HCT116 (cell line): ENCODE results near the gene SERPIND1. TPM values are rescaled to one million over a fixed set of nuclear protein-coding genes. Genes with fewer than 3 reads are reported as not detected.

Source experiments
- ATAC-seq: fragments of 200-7000 bp; cut with Tn5 transposase; 2 replicates; pipeline ENCODE4 v1.9.1; 2020; ENCODE audit warnings: mild to moderate bottlenecking, moderate library complexity
- BruUV-seq: library from RNA; stranded (reverse); fragments of 400-500 nt; replicated peaks from 2 replicates; lab custom pipeline; 2021; lab: Mats Ljungman, UMichigan
- CTCF ChIA-PET: fragments of 300-600 bp; sonication (Branson Sonifier 250); formaldehyde crosslinking; loops from one replicate; lab custom pipeline; 2021; ENCODE audit warnings: antibody characterized with exemption; lab: Charles Lee
- POLR2A ChIA-PET: fragments of 300-600, 350-600 bp; sonication (Branson Sonifier 250); formaldehyde crosslinking; loops from one replicate; lab custom pipeline; 2021; ENCODE audit warnings: antibody characterized with exemption; lab: Charles Lee
- RAD21 ChIA-PET, 2 experiments: fragments of 300-600 bp; sonication (Branson Sonifier 250); formaldehyde crosslinking; loops; one replicate each; lab custom pipeline; 2023; ENCODE audit warnings: low total read pairs in 2 of 2; ENCODE audit not compliant: uncharacterized antibody in 2 of 2, unreplicated experiment in 2 of 2, low non-redundant PET in 1 of 2; lab: Charles Lee
- DNase-seq: peaks from one replicate; pipeline ENCODE4 v3.0.0-alpha.2; 2010; ENCODE audit warnings: low read depth, low spot score
- H2AFZ ChIP-seq: fragments of 200-600 bp; shearing (Covaris generic), sonication (generic); 2 replicates; pipeline ENCODE4 v1.6.1; 2017; ENCODE audit warnings: low read depth, mixed run types, mixed read lengths, antibody characterized with exemption, low read length; ENCODE audit not compliant: poor library complexity, severe bottlenecking
- H3K27ac ChIP-seq: 2 replicates; pipeline ENCODE4 v1.5.1; 2012; ENCODE audit warnings: low read depth, low read length
- H3K27me3 ChIP-seq: fragments of 200-600 bp; sonication (generic); 2 replicates; pipeline ENCODE4 v1.6.1; 2016; ENCODE audit warnings: mixed run types, low read length, mixed read lengths; ENCODE audit not compliant: insufficient read depth
- H3K36me3 ChIP-seq, 2 experiments: fragments of 200-500 bp in 1 of 2; fragments of 200-600 bp in 1 of 2; sonication (Bioruptor generic) in 1 of 2; sonication (generic) in 1 of 2; 2 replicates each; pipeline versions ENCODE4 v1.5.1 to v1.6.1; 2014 to 2016; ENCODE audit warnings: low read length in 2 of 2, inconsistent platforms in 1 of 2, mixed read lengths in 1 of 2, mixed run types in 1 of 2; ENCODE audit not compliant: insufficient read depth in 2 of 2, control insufficient read depth in 1 of 2
- H3K4me1 ChIP-seq, 2 experiments: fragments of 200-600 bp in 1 of 2; sonication (generic) in 1 of 2; 2 replicates each; pipeline versions ENCODE4 v1.5.1 to v1.6.1; 2012 to 2017; ENCODE audit warnings: low read length in 2 of 2, inconsistent platforms in 1 of 2, mild to moderate bottlenecking in 1 of 2, mixed read lengths in 1 of 2, mixed run types in 1 of 2, moderate library complexity in 1 of 2; ENCODE audit not compliant: insufficient read depth in 2 of 2, control insufficient read depth in 1 of 2
- H3K4me2 ChIP-seq: fragments of 200-600 bp; sonication (generic); 2 replicates; pipeline ENCODE4 v1.6.1; 2017; ENCODE audit warnings: mixed run types, low read length, mixed read lengths
- H3K4me3 ChIP-seq, 2 experiments: fragments of 200-600 bp in 1 of 2; sonication (generic) in 1 of 2; replicated peaks in 1 of 2; 2 replicates each; pipeline ENCODE4 v1.5.1; 2011 to 2016; ENCODE audit warnings: low read length in 2 of 2, control low read depth in 1 of 2, low read depth in 1 of 2, mild to moderate bottlenecking in 1 of 2, mixed read lengths in 1 of 2, mixed run types in 1 of 2
- H3K79me2 ChIP-seq: fragments of 200-600 bp; sonication (generic); 2 replicates; pipeline ENCODE4 v1.6.1; 2017; ENCODE audit warnings: mild to moderate bottlenecking, mixed run types, low read length, moderate library complexity, mixed read lengths; ENCODE audit not compliant: insufficient read depth
- H3K9ac ChIP-seq: fragments of 200-600 bp; sonication (generic); 2 replicates; pipeline ENCODE4 v1.6.1; 2016; ENCODE audit warnings: low read length, mixed read lengths
- H3K9me2 ChIP-seq: fragments of 200-600 bp; sonication (generic), shearing (Covaris generic); 2 replicates; pipeline ENCODE4 v1.6.1; 2017; ENCODE audit warnings: mixed run types, mild to moderate bottlenecking, moderate library complexity; ENCODE audit not compliant: insufficient read depth
- H3K9me3 ChIP-seq, 2 experiments: fragments of 200-500 bp in 1 of 2; fragments of 200-600 bp in 1 of 2; sonication (Bioruptor generic) in 1 of 2; sonication (generic) in 1 of 2; 2 replicates each; pipeline ENCODE4 v1.6.1; 2014 to 2017; ENCODE audit warnings: low read length in 2 of 2, mixed read lengths in 2 of 2, inconsistent platforms in 1 of 2, low read depth in 1 of 2, mild to moderate bottlenecking in 1 of 2, mixed run types in 1 of 2, moderate library complexity in 1 of 2; ENCODE audit not compliant: control insufficient read depth in 1 of 2, insufficient read depth in 1 of 2
- H4K20me1 ChIP-seq: fragments of 200-600 bp; sonication (generic), shearing (Covaris generic); 2 replicates; pipeline ENCODE4 v1.6.1; 2017; ENCODE audit warnings: mixed run types, mild to moderate bottlenecking, moderate library complexity; ENCODE audit not compliant: insufficient read depth
- CEBPB ChIP-seq: IDR thresholded peaks from 2 replicates; pipeline ENCODE4 v1.6.1; 2012; ENCODE audit warnings: low read depth
- CTCF ChIP-seq, 3 experiments: fragments of 200-600 bp in 1 of 3; sonication (generic) in 1 of 3; IDR thresholded peaks in 2 of 3; conservative IDR thresholded peaks in 1 of 3; 2 replicates each; pipeline ENCODE4 v1.5.1; 2012 to 2017; ENCODE audit warnings: low read depth in 2 of 3, low read length in 2 of 3, antibody characterized with exemption in 1 of 3, borderline replicate concordance in 1 of 3, control low read depth in 1 of 3, mild to moderate bottlenecking in 1 of 3, mixed read lengths in 1 of 3, mixed run types in 1 of 3, moderate library complexity in 1 of 3; ENCODE audit not compliant: insufficient read depth in 1 of 3
- ELF1 ChIP-seq: IDR thresholded peaks from 2 replicates; pipeline ENCODE4 v1.6.1; 2012; ENCODE audit warnings: low read depth, borderline replicate concordance
- EZH2phosphoT487 ChIP-seq: fragments of 200-600 bp; IDR thresholded peaks from 2 replicates; pipeline ENCODE4 v1.6.1; 2018; ENCODE audit warnings: antibody characterized with exemption, borderline replicate concordance
- FOSL1 ChIP-seq: IDR thresholded peaks from 2 replicates; pipeline ENCODE4 v1.6.1; 2012; ENCODE audit warnings: low read depth
- MAX ChIP-seq: IDR thresholded peaks from 2 replicates; pipeline ENCODE4 v1.6.1; 2012
- POLR2A ChIP-seq: IDR thresholded peaks from 2 replicates; pipeline ENCODE4 v1.7.0; 2011; ENCODE audit warnings: borderline replicate concordance; ENCODE audit not compliant: insufficient read depth, insufficient read length; ENCODE audit errors: extremely low read depth
- RAD21 ChIP-seq: IDR thresholded peaks from 2 replicates; pipeline ENCODE4 v1.6.1; 2012; ENCODE audit warnings: low read depth, mild to moderate bottlenecking
- SP1 ChIP-seq: IDR thresholded peaks from 2 replicates; pipeline ENCODE4 v1.6.1; 2012; ENCODE audit warnings: low read depth
- YY1 ChIP-seq: IDR thresholded peaks from 2 replicates; pipeline ENCODE4 v1.6.1; 2011; ENCODE audit warnings: low read length, low read depth, moderate library complexity, mild to moderate bottlenecking; ENCODE audit not compliant: insufficient replicate concordance; ENCODE audit errors: extremely low read depth
- ZFX ChIP-seq: fragments of 450-650 bp; IDR thresholded peaks from 2 replicates; pipeline ENCODE4 v1.6.1; 2017
- ZNF274 ChIP-seq: fragments of 200-500 bp; sonication (Bioruptor generic); IDR thresholded peaks from 2 replicates; pipeline ENCODE4 v1.6.1; 2014; ENCODE audit warnings: mild to moderate bottlenecking, low read depth, low read length, inconsistent platforms
- intact Hi-C: fragments of 100-400 bp; cut with micrococcal nuclease; formaldehyde crosslinking; loops from 2 replicates; pipeline ENCODE4 v1.10.0; 2022
- total RNA-seq: library from RNA; stranded (reverse); gene quantifications from one replicate; pipeline ENCODE4 v1.2.1, GENCODE V29; 2021; ENCODE audit not compliant: unreplicated experiment

Gene SERPIND1
- total RNA-seq, 1 experiment from 2014 or later = 0.25 TPM

DNA sequence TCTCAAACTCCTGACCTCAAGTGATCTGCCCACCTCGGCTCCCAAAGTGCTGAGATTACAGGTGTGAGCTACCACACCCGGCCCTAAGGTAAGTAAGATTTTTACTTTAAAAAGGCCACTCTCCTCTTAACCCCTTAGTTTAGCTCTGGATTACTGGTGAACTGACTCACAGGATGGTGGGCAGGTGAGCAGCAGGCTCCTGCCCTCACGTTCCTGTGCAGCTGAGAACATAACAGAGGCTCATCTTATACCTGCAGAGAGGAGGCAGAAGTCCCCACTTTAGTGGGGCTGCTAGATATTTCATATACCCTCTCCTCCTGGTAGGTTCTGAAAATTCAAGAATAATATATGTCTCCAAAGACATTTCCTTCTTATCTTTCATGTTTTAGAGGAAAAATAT is 17.1 kb upstream of the SERPIND1 start:
- DNase-seq = no peak
- no TSS peak for BruUV-seq
- no peaks in the 10 kb centered on the region for H3K79me2 ChIP-seq
- H2AFZ ChIP-seq = no peak overlapping the region
- intact Hi-C loops = no loop called here
- H4K20me1 ChIP-seq = no peaks in the 10 kb centered on the region
- no peak overlapping the region for H3K4me3 ChIP-seq
- no peaks in the 10 kb centered on the region for H3K9me3 ChIP-seq
- CTCF ChIA-PET = no interaction called here
- TF ChIP-seq EZH2phosphoT487 = no peak
- TF ChIP-seq ZFX = no peak
- no peak for TF ChIP-seq MAX
- no peak for TF ChIP-seq YY1
- TF ChIP-seq ZNF274 = no peak
- no peak for TF ChIP-seq FOSL1
- TF ChIP-seq, all 23 proteins: peak for 0
- H3K36me3 ChIP-seq = peaks cover 0 to 4% of the 10 kb centered on the region in 2 experiments; a peak in 2 of 4 replicates
- H3K9me2 ChIP-seq = no peaks in the 10 kb centered on the region
- ChIA-PET RAD21 (no interaction called here), POLR2A (no interaction called here)
- H3K27ac ChIP-seq = no peak overlapping the region
- no peaks in the 10 kb centered on the region for H3K27me3 ChIP-seq
- peaks cover 0 to 2% of the 10 kb centered on the region in 2 experiments; a peak in 1 of 4 replicates for H3K4me1 ChIP-seq
- ATAC-seq = no peak
- H3K9ac ChIP-seq = no peak overlapping the region
- H3K4me2 ChIP-seq = no peak overlapping the region

DNA sequence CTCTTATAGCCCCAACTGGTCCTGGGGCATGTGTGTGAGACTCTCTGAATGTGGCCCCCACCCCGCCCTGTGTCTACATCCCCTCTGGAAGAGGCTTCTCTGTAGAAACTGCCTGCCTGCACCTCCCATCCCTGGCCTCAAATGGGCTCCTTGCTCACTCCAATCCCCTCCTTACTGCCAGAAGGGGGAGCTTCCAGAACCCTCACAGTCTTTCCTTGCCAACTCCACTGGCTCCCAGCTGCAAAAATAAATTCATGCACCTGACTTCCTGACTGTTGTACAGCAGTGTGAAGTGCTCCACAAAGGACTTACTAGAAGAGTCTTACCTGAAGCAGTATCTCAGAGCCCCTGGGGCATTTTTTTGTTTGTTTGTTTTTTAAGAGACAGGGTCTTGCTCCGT is 15.2 kb upstream of the SERPIND1 start:
- Histone ChIP-seq H3K9me2 (no peaks in the 10 kb centered on the region), H3K4me1 (peaks cover 0 to 2% of the 10 kb centered on the region in 2 experiments; a peak in 1 of 4 replicates), H3K9ac (no peak overlapping the region)
- TF ChIP-seq CTCF (IDR thresholded peaks at IDR 0.05 in 2 of 3, conservative IDR thresholded peaks at IDR 0.05 in 1 of 3; ENCODE audit: borderline replicate concordance in 1 of 3, insufficient read depth in 1 of 3, low read depth in 2 of 3, low read length in 2 of 3) (peak in 1 of 3 experiments; percentile 34; a peak in 1 of 6 replicates), ZFX (no peak), FOSL1 (no peak), SP1 (no peak), ELF1 (no peak), RAD21 (0 out of 2 replicates have a peak, but pooled peaks have one; percentile 3), CEBPB (no peak), POLR2A (no peak)
- TF ChIP-seq, all 23 proteins: peak for 2
- H3K79me2 ChIP-seq = no peaks in the 10 kb centered on the region
- POLR2A ChIA-PET = interaction anchor here (0.6 to 0.7 kb wide), 2 partner anchors 38 to 340 kb away, joined by 3 to 8 read pairs; no protein-coding TSS in a partner anchor
- H3K4me2 ChIP-seq = no peak overlapping the region
- no peaks in the 10 kb centered on the region for H3K9me3 ChIP-seq
- no peaks in the 10 kb centered on the region; a peak in 1 of 4 replicates for H3K36me3 ChIP-seq
- RAD21 ChIA-PET = no interaction called here
- H3K27me3 ChIP-seq = no peaks in the 10 kb centered on the region
- no peak for DNase-seq
- CTCF ChIA-PET = interaction anchor here (1.0 to 1.3 kb wide), 2 partner anchors 10 to 14 kb away, joined by 3 read pairs; no protein-coding TSS in a partner anchor
- no peaks in the 10 kb centered on the region for H4K20me1 ChIP-seq
- peak; percentile 73 for ATAC-seq
- H2AFZ ChIP-seq = no peak overlapping the region
- BruUV-seq = no TSS peak
- no peak overlapping the region for H3K27ac ChIP-seq
- intact Hi-C loops = loop anchor here (2.0 kb wide), 1 partner anchor 26 kb away; no protein-coding TSS in a partner anchor
- H3K4me3 ChIP-seq = no peak overlapping the region
